Measurements from ENCODE around the gene FIGNL2.

DNA sequence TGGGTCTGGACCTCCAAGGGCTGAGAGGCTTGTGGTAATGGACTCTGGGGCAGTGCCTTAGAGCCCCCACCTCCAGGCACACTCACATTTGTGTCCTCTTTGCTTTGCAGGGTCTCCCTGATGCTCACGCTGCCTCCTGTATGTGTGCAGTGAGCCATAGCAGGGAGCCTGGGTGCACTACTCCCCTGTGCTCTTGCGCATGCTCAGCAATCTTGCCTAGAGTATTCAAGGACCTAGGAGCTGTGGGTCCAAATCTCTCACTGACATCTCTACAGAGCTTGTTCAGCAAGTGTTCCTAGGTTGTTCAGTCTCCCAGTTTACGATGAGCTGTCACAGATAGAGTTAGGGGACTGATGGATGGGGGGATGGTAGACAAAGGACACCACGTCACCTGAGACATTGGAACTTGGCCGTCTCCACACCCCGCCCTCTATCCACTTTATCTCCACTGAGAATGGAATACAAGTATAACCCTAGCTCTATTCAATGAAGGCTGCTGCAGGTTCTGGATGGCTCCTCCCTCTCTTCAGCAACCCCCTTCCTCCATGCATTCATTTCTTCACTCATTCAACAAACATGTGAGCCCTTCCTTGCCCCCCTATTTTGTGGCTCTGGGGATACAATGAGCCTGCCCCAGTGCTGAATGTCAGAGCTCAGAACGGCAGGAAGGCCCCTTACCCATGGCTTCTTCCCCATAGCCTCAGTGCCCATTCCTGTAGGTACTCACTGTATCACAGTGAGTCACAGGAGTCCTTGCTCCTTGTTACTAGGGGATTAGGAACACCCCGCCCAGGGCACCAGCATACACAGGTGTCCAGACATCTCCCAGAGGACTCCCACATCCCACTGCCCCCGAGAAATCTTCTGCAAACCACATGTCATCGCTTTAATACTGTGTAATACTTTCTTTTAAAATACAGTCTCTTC, 31.2 kb downstream of the FIGNL2 start:
- TF ChIP-seq, protein P1, sequence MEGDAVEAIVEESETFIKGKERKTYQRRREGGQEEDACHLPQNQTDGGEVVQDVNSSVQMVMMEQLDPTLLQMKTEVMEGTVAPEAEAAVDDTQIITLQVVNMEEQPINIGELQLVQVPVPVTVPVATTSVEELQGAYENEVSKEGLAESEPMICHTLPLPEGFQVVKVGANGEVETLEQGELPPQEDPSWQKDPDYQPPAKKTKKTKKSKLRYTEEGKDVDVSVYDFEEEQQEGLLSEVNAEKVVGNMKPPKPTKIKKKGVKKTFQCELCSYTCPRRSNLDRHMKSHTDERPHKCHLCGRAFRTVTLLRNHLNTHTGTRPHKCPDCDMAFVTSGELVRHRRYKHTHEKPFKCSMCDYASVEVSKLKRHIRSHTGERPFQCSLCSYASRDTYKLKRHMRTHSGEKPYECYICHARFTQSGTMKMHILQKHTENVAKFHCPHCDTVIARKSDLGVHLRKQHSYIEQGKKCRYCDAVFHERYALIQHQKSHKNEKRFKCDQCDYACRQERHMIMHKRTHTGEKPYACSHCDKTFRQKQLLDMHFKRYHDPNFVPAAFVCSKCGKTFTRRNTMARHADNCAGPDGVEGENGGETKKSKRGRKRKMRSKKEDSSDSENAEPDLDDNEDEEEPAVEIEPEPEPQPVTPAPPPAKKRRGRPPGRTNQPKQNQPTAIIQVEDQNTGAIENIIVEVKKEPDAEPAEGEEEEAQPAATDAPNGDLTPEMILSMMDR (conservative IDR thresholded peaks at IDR 0.05; ENCODE audit: low read depth in 2 of 2), result no peak
- TF ChIP-seq POLR2AphosphoS5 (IDR thresholded peaks at IDR 0.05; ENCODE audit: low read depth), result no peak
- no peak for TF ChIP-seq EZH2 (IDR thresholded peaks at IDR 0.05; ENCODE audit: low read depth, unreplicated experiment)
- no peak for TF ChIP-seq EZH2phosphoT487 (IDR thresholded peaks at IDR 0.05; ENCODE audit: unreplicated experiment)
- no peak for TF ChIP-seq CREB1 (CRISPR knock-in tag; IDR thresholded peaks at IDR 0.05; ENCODE audit: low read depth)
